ENCODE data around the gene METRNL. TPM values are rescaled to one million over a fixed set of nuclear protein-coding genes. Genes with fewer than 3 reads are reported as not detected.

METRNL gene
- total RNA-seq, 1 donor from 2014 or later = 47.1 TPM

- no peak for TF ChIP-seq CTCF (IDR thresholded peaks at IDR 0.05; ENCODE audit: partially characterized antibody, unreplicated experiment)
- H3K27ac Mint-ChIP-seq (ENCODE audit: unreplicated experiment) = no peak overlapping the region
- H3K36me3 Mint-ChIP-seq (ENCODE audit: unreplicated experiment) = peaks cover 16% of the 10 kb centered on the region
- no peak for DNase-seq
- H3K4me1 Mint-ChIP-seq (ENCODE audit: low read depth, unreplicated experiment) = peaks cover 15% of the 10 kb centered on the region
- H3K9me3 Mint-ChIP-seq (ENCODE audit: unreplicated experiment) = peaks cover 14% of the 10 kb centered on the region
- no peak overlapping the region for H3K4me3 Mint-ChIP-seq (ENCODE audit: unreplicated experiment)
- peaks cover 12% of the 10 kb centered on the region for H3K27me3 Mint-ChIP-seq (ENCODE audit: unreplicated experiment)
These were observed 25.4 kb downstream of the METRNL start for GRCh38 chr17:83104577-83105505.

- Mint-ChIP-seq H3K27me3 (ENCODE audit: unreplicated experiment) (peaks cover 12% of the 10 kb centered on the region), H3K9me3 (ENCODE audit: unreplicated experiment) (peaks cover 18% of the 10 kb centered on the region), H3K27ac (ENCODE audit: unreplicated experiment) (no peak overlapping the region), H3K4me3 (ENCODE audit: unreplicated experiment) (no peak overlapping the region), H3K36me3 (ENCODE audit: unreplicated experiment) (peaks cover 19% of the 10 kb centered on the region), H3K4me1 (ENCODE audit: low read depth, unreplicated experiment) (peaks cover 15% of the 10 kb centered on the region)
- no peak for TF ChIP-seq CTCF (IDR thresholded peaks at IDR 0.05; ENCODE audit: partially characterized antibody, unreplicated experiment)
- no peak for DNase-seq
These were observed 26.1 kb downstream of the METRNL start for GRCh38 chr17:83105512-83105911.

- H3K27me3 Mint-ChIP-seq (ENCODE audit: unreplicated experiment) = peaks cover 13% of the 10 kb centered on the region
- H3K27ac Mint-ChIP-seq (ENCODE audit: unreplicated experiment) = no peak overlapping the region
- H3K9me3 Mint-ChIP-seq (ENCODE audit: unreplicated experiment) = peaks cover 18% of the 10 kb centered on the region
- H3K36me3 Mint-ChIP-seq (ENCODE audit: unreplicated experiment) = peaks cover 22% of the 10 kb centered on the region
- no peak for DNase-seq
- peaks cover 15% of the 10 kb centered on the region for H3K4me1 Mint-ChIP-seq (ENCODE audit: low read depth, unreplicated experiment)
- no peak overlapping the region for H3K4me3 Mint-ChIP-seq (ENCODE audit: unreplicated experiment)
- TF ChIP-seq CTCF (IDR thresholded peaks at IDR 0.05; ENCODE audit: partially characterized antibody, unreplicated experiment) = no peak
These were observed 26.7 kb downstream of the METRNL start for GRCh38 chr17:83106056-83106588.

- DNase-seq = no peak
- H3K9me3 Mint-ChIP-seq (ENCODE audit: unreplicated experiment) = peaks cover 18% of the 10 kb centered on the region
- no peak overlapping the region for H3K4me3 Mint-ChIP-seq (ENCODE audit: unreplicated experiment)
- H3K4me1 Mint-ChIP-seq (ENCODE audit: low read depth, unreplicated experiment) = peaks cover 15% of the 10 kb centered on the region
- H3K27ac Mint-ChIP-seq (ENCODE audit: unreplicated experiment) = peak overlapping the region; percentile 46
- peaks cover 22% of the 10 kb centered on the region for H3K36me3 Mint-ChIP-seq (ENCODE audit: unreplicated experiment)
- peaks cover 14% of the 10 kb centered on the region for H3K27me3 Mint-ChIP-seq (ENCODE audit: unreplicated experiment)
- TF ChIP-seq CTCF (IDR thresholded peaks at IDR 0.05; ENCODE audit: partially characterized antibody, unreplicated experiment) = no peak
These were observed 27.7 kb downstream of the METRNL start for GRCh38 chr17:83106913-83107655.

Data from glutamatergic neuron (in vitro differentiated cells).